Inflammatory macrophage treated with lipopolysaccharide for 4 hours (primary cell): ENCODE results near the gene NFATC4.
"Not testable (repeated sequence)": the region's sequence is repeated elsewhere in the genome, so short reads cannot be mapped to it uniquely, and the experiment has no call there.

Experiments
- DNase-seq: peaks from one replicate; pipeline ENCODE4 v3.0.0-alpha.2; 2020

The NFATC4 gene

DNA sequence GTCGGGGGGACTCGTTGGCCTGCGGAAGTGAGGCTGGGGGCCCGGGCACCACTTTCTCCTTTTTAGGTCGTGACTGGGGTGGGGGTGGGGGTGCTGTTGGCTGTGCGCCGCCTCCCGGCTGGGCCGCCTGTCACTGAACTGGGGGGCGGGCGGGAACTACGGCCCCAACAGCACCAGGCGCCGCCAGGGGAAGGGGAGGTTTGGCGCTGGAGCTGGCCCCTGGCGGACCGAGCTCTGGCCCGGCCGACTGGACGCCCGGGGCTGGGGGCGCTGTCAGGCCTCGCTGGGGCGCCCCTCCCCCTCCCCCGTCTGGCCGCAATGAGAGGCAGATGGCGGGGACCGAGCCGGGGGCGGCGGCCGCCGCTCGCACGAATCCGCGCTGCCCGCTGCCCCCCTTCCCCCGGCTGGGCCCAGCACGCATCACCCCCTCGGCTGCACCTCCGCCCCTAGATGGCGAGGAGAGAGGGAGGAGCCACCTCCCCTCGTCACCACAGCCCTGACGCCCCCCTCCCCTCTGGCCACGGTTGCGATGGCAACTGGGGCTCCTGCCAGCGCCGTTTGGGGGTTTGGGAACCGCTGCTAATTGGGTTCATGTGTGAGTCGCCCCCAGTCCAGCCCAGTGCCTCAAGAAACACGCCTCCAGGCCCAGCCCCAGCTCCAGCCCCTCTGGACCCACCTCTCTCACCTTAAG is 723 bp downstream of the NFATC4 start:
- DNase-seq: no peak

DNA sequence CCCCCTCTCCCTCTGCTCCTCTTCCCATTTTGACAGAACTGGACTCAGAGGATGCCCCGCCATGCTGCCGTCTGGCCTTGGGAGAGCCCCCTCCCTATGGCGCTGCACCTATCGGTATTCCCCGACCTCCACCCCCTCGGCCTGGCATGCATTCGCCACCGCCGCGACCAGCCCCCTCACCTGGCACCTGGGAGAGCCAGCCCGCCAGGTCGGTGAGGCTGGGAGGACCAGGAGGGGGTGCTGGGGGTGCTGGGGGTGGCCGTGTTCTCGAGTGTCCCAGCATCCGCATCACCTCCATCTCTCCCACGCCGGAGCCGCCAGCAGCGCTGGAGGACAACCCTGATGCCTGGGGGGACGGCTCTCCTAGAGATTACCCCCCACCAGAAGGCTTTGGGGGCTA is 1.5 kb downstream of the NFATC4 start:
- DNase-seq: no peak

DNA sequence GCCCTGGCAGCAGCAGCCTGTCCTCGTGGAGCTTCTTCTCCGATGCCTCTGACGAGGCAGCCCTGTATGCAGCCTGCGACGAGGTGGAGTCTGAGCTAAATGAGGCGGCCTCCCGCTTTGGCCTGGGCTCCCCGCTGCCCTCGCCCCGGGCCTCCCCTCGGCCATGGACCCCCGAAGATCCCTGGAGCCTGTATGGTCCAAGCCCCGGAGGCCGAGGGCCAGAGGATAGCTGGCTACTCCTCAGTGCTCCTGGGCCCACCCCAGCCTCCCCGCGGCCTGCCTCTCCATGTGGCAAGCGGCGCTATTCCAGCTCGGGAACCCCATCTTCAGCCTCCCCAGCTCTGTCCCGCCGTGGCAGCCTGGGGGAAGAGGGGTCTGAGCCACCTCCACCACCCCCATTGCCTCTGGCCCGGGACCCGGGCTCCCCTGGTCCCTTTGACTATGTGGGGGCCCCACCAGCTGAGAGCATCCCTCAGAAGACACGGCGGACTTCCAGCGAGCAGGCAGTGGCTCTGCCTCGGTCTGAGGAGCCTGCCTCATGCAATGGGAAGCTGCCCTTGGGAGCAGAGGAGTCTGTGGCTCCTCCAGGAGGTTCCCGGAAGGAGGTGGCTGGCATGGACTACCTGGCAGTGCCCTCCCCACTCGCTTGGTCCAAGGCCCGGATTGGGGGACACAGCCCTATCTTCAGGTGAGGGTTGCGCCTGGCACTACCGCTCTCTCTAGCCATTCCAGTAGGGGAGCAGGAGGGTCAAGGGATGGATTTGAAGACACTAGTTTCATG is 2.1 kb downstream of the NFATC4 start:
- no peak for DNase-seq

GRCh38 chr14:24370748-24371147 is 2.8 kb downstream of the NFATC4 start:
- no peak for DNase-seq

GRCh38 chr14:24371605-24372004 is 3.6 kb downstream of the NFATC4 start:
- DNase-seq: not testable (repeated sequence)

DNA sequence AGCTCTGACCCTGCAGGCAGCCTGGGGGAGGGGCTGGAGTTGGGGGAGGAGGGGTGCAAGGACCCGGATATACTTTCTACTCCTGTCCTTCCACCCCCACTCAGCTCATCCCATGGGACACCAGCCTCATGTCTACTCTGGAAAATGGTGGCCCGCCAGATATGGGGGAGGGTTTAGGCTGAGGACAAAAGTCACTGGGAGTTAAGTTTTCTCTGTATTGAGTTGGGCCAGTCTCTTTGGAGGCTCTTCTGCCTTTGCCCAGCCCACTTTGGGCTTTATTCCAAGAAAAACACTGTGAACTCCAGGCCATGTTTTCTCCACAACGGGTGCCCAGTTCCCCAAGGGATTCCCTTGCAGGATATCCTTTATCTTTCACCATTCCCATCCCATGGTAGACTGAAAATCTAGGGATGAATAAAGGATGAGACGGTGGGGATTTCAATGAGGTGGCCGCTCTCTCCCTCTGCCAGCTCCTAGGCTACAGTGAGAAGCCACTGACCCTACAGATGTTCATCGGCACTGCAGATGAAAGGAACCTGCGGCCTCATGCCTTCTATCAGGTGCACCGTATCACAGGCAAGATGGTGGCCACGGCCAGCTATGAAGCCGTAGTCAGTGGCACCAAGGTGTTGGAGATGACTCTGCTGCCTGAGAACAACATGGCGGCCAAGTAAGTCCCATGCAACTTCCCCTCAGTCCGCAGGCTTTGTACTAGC is 4.9 kb downstream of the NFATC4 start:
- DNase-seq: no peak

GRCh38 chr14:24376448-24377070 is 8.6 kb downstream of the NFATC4 start:
- DNase-seq: no peak

DNA sequence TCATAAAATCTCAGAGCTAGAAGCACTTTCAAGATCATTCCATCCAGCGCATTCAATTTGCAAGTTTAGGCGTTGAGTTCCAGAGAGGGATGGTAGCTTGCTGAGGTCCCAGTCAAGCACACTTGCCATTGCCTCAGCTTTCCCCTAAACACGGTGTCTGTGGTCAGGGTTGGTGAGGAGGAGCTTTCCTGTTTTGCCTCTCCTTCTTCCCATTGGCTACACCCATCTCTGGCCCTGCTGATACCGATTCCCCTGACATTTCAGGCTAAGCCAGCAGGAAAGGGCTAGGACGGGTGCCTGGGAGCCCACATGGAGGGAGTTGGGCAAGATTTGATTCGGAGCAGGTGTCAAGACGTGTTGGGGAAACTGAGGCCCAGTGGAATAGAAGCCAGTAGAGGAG is 9.1 kb downstream of the NFATC4 start:
- DNase-seq: no peak

- no peak for DNase-seq
Observed at GRCh38 chr14:24377657-24378056, 9.7 kb downstream of the NFATC4 start.

DNA sequence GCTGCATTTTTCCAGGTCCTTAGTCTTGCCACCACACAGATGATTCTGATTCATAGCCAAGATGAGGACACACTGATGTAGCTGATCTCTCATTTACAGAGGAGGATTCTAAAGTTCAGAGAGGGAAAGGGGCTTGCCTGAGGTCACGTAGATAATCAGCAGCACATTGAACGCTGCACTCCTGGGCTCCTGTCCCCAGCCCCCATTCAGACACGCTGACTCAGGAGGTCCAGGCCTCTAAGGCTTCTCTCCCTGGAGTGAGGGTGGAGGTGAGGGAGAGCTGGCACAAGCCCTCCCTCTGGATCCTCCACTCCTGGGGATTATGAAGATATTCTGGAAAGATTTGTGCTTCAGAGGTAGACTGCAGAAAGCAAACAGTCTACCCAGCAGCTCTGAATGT is 10.3 kb downstream of the NFATC4 start:
- no peak for DNase-seq

- DNase-seq: no peak
Observed at GRCh38 chr14:24378981-24379906, 11.3 kb downstream of the NFATC4 start.

- no peak for DNase-seq
Observed at GRCh38 chr14:24379907-24380730, 12.1 kb downstream of the NFATC4 start.

- no peak for DNase-seq
Observed at GRCh38 chr14:24381363-24382063, 13.5 kb downstream of the NFATC4 start.

- no peak for DNase-seq
Observed at GRCh38 chr14:24382064-24382371, 14.0 kb downstream of the NFATC4 start.

DNA sequence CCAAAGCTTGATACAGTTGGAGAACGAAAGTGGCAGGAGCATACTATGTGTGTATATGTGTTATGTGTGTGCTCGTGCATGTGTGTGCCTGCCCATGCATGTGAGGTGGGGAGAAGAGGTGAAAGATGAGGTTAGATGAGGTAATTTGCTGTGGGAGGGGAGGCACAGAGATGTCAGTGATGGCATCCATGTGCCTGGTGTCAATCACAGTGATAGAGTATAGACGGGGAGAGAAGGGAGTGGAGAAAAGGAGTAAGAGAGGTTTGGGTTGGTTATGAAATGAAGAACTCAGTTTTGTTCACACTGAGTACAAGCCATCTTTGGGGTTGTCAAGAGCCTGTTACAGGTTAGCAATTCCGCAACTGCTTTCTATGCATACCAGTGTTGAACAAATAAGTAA is 16.2 kb downstream of the NFATC4 start:
- DNase-seq: no peak

- DNase-seq: no peak
Observed at GRCh38 chr14:24385524-24385923, 17.5 kb downstream of the NFATC4 start.

DNA sequence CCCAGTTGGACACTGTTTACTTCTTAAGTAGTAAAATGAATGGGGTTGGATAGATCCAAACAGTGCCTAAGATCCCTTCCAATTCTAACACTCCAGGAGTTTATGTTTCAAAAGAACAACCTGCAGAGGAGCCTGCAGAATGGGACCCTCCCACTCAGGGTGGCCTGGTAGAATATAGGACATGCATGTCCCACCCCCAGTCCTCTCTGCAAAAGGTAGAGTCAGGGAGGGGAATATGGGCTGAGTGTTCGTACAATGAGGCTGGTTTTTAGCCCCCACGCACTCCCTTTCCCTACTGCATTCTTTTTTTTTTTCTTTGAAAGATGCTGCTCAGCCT is 19.0 kb downstream of the NFATC4 start:
- no peak for DNase-seq

GRCh38 chr14:24387579-24387978 is 19.6 kb downstream of the NFATC4 start:
- DNase-seq: not testable (repeated sequence)

- DNase-seq: no peak
Observed at GRCh38 chr14:24388474-24389179, 20.6 kb downstream of the NFATC4 start.

DNA sequence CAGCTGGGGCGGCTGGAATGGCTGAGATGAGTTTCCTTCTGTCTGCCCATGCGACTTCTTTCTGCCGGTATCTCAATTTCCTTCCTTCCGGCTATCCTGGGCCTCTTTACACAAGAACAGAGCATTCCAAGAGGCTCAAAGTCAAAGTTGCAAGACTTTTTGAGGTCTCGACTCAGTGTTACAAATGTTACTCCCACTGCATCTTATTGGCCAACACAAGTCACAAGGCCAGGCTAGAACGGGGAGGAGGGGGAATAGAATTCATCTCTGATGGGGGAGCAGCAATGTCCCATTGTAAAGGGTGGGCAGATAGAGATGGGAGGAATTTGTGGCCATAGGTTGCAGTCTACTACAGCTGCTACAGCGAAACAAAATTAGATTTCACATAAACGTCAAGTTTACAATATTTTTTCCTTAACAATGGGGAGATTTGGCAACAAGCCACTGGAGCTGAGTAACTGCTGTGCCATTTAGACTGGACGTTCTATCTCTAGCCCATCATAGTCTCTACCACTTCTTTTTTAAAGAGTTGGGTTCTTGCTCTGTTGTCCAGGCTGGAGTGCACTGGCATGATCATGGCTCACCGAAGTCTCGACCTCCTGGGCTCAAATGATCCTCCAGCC is 21.4 kb downstream of the NFATC4 start:
- DNase-seq: no peak
